HPDE6-E6E7 (cell line): Measurements from ENCODE around the gene GIPC3.
"Not testable (repeated sequence)": the region's sequence is repeated elsewhere in the genome, so short reads cannot be mapped to it uniquely, and the experiment has no call there.

Source experiments
- DNase-seq: peaks from one replicate; pipeline ENCODE4 v3.0.0; 2011; ENCODE audit warnings: missing footprints; ENCODE audit errors: extremely low spot score

The GIPC3 gene

DNA sequence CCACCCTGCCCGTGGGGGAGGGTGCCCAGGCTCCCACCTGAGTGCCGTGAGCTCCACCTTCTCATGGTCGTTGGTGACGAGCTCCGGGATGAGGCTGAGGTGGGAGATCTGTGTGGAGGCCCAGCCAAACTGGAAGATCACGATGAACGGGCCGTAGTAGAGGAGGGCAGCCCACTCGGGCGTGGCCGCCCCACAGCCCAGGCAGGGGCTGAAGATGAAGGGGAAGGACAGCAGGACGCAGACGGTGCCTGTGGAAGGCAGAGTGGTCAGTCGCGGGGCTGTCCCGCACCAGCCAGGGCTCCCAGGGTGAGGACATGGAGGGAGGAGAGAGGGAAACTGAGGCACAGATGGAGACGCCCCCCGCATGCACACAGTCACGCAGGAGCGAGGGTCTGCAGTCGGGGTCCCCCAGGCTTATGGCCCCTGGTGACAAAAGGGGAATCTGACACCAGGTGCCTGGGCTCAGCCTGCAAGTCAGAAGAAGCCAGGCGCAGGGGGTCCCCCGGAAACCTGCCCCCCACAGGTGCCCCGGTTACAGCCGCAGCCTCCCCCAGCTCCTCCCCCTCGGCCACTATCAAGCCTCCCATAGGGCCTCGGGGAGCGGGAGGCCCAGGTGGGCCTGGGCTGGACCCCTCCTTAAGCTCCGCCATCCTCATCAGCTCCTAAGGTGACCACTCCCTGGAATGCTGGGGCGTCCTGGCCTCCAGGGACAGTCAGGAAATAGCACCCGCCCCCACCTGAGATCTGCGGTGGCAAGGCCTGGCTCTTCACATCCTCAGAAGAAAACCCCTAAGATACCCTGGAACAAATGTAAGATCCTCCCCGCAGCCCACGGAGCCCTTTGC lies 34.1 kb upstream of the GIPC3 start:
- no peak for DNase-seq

DNA sequence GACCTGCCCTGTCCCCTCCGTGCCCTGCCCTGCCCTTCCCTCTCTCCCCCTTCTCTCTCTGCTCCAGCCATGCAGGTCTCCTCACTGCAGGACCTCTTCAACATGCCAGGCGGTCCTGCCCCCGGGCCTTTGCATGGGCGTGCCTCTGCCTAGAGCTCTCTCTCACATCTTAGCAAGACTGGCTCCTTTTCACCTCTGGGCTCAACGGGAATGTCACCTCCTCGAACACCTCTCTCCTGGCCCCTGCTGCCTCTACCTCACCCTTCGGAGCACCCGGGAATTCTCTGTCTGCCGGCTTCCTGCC lies 33.5 kb upstream of the GIPC3 start:
- no peak for DNase-seq

DNA sequence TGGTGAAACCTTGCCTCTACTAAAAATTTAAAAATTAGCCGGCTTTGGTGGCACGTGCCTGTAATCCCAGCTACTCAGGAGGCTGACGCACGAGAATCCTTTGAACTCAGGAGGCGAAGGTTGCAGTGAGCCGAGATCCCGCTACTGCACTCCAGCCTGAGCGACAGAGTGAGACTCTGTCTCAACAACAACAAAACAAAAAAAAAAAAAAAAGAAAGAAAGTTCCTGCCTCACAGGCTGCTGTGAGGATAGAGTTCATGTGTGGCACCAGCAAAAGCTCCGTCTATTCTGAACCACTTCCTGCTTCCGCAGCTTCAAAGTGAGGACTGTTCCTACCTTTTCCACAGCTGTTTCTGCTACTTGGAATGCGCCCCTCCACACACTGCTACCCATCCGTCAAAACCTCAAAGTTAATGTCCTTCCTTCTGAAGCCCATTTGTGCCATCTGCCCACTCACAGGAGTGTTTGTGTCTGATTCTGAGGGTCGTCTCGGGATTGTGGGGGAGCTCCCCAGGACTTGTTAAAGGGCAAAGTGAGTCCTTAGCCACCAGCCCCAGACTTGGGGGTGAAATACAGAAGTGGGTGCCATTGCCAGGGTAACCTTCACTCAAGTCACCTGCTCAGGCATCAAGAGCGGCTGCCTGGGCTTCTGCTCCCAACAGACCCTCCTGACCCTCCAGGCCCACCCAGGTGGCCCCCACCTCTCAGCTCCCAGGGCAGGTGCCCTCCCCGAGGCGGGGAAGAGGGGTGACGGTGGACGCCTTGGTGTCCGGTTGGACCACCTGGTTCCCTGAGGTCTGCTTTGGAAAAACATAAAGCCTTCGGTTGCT lies 30.8 kb upstream of the GIPC3 start:
- no peak for DNase-seq

DNA sequence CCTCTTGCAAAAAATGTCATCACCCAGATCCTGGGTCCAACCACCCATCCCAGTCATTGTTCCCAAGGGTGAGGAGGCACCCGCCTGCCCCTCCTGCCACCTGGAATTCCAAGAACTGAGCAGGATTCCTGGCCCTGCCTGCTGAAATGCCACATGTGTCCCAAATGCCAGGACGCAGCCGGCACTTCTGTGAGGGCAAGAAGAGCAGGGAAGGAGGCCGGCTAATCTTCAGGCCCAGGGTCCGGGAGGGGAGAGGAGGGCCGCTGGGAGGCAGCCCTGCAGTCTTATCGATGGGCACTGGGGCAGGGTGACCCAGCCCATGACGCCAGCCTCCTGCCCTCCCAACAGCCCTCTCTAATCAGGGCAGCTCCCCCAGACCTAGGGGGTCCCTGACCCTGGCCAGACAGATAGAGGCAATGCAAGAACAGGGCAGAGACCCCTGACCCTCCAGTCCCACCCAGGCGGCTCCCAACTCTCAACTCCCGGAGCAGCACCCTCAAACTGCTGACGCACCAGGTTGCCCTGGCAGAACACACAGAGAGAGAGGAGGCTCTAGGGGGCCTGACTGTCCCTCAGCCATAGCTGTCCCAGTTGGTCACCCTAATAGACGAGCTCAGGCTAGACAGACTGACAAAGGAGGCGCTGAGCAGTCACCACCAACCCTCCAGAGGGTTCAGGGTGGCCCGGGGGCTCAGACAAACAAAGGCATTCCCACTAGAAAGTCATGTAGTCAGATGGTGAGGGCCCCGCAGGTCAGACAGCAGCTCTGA lies 29.4 kb upstream of the GIPC3 start:
- no peak for DNase-seq

DNA sequence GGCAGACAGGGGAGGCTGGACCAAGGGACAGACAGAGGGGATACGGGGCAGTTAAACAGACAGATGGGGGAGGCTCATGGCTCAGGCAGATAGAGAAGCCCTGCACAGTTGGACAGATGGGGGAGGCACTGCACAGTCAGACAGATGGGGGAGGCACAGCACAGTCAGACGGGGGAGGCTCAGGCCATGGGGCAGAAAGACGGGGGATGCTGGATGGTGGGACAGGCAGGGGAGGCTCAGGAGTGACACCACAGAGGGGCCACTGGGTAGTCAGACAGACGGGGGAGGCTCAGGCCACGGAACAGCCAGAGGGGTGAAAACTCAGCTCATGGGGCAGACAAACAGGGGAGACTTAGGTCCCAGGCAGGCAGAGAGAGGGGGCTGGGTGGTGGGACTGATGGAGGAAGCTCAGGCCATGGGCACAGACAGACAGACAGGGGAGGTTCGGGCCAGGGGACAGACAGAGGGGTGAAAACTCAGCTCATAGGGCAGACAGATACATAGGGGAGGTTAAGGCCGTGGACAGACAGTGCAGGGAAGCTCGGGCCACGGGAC lies 28.8 kb upstream of the GIPC3 start:
- DNase-seq: no peak

DNA sequence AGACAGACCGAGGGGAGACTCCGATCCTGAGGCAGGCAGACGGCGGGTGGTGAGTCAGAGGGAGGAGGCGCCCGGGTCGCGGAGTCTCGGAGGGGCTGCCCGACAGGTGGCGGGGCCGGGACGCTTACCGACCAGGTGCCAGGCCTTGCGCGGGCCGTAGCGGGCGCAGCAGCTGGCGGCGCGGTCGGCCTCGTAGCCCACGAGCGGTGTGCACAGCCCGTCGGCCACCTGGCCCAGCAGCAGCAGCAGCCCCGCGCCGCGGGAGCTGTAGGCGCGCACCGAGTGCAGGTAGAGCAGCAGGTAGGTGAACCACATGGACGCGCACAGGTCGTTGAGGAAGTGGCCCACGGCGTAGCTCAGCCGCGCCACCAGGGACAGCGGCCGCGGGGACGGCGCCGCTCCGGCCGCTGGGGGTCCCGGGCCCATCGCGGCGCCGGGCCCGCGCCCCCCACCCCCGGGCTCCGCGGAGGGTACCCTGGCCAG lies 28.3 kb upstream of the GIPC3 start:
- DNase-seq: peak; percentile 66

DNA sequence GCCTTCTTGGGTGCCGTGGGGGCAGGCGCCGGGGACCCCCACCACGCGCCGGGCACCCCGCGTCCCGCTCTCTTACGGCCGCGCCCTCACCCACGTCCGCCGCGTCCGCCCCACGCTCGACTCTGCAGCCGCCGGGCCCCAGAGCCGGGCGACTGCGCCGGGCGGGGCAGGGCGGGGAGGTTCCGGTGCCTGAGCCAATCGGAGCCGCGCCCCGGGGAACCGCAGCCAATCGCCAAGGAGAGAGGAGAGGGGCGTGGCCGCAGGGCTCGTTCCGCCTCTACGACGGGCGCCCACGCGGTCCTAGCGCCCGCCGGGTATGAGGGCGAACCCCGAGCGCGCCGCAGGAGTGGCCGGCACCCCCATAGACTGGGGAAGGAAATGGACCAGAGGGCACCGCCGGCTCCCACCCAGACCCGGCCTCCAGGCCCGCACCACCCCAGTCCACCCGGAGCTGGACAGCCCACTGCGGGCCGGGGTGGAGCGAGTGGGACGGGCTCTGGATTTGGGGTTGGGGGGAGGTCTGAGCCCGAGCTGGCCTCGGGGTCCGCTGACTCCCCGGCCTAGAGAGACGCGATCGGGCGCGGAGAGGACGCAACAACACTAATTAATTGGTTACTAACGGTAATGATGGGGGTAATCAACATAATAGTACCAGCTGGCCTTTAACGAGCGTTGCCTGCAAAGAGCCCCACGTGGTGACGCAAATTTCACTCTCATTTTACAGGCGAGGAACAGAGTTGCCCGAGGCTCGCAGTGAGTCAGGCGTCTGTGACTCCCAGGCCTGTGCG lies 27.6 kb upstream of the GIPC3 start, which contains the start of gene MFSD12:
Gene MFSD12, minus strand, starts transcription at position 126 of the 788 bp plus-strand sequence. CDS start 183 bp downstream, outside the sequence.
- peak; percentile 96 for DNase-seq

DNA sequence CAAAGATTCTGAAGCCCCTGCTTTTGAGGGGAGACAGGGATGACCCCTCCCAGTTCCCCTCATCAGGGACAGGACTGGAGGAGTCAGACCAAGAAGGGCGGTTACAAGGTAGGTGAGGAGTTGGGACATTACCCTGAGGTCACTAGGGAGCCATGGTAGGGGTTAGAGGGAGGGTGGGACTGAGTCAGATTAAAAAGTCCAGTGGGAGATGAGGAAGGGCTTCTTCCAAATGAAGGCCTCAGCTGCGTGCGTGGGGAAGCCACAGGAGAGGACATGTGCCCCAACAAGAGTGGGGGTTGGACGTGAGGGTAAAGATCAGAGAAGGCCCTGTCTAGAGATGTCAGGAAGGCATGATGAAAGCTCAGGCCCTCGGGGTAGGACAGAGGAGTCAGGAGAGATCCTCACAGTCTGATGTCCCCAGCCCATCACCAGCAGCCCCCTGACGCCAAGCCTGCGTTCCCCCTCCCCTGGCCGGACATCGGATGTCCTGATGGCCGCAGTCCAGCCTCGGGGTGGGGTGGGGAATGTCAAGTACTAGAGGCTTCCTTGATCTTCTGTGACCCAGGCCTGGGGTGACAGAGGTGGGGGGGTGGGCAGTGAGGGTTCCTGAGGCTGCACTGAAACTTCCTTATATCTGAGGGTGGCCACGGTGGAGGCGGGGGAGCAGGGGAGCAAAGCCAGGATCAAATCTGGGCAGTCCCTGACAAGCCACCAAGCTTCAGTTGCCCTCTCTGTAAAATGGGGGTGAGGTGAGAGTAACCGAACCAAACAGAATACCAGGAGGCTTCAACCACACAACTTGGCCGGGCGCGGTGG lies 21.4 kb upstream of the GIPC3 start:
- no peak for DNase-seq

DNA sequence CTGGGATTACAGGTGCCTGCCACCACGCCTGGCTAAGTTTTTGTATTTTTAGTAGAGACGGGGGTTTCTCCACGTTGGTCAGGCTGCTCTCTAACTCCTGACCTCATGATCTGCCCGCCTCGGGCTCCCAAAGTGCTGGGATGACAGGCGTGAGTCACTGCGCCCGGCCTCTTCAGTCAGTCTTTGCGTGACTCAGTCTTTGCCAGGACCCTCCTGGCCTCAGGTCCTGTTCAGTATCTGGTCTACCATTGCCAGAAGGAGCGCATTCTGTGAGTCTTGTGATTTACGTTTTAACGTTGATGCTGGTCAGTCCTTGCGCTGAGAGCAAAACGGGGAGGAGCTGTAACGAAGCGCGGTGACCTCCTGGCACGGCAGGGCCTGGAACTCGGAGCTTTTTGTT lies 20.1 kb upstream of the GIPC3 start:
- no peak for DNase-seq

DNA sequence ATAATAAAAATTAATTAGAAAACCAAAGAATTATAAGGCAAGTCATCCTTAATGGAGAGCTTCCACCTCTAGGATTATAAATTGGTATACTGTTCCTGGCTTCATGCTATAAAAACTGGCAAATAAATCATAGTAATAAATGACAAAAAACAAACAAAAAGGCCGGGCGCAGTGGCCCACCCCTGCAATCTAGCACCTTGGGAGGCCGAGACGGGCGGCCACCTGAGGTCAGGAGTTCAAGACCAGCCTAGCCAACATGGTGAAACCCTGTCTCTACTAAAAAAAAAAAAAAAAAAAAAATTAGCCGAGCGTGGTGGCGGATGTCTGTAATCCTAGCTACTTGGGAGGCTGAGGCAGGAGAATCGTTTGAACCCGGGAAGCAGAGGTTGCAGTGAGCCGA lies 15.2 kb upstream of the GIPC3 start:
- DNase-seq: not testable (repeated sequence)

DNA sequence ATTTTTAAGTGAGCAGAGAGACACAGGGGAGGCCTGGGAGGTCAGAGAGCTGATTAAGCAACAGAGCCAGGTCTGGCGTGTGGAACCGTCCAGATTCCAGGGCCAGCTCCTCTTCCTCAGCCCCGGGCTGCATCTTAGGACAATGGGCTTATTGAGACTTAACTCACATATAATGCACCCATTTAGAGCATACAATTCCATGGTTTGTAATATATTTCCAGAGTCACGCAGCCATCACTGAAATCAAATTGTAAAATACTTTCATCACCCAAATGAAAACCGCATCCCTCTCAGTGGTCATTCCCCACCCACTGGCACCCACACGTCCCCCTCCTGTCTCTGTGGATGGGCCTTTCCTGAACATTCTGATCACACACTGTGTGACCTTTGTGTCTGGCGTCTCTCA lies 14.7 kb upstream of the GIPC3 start:
- no peak for DNase-seq

DNA sequence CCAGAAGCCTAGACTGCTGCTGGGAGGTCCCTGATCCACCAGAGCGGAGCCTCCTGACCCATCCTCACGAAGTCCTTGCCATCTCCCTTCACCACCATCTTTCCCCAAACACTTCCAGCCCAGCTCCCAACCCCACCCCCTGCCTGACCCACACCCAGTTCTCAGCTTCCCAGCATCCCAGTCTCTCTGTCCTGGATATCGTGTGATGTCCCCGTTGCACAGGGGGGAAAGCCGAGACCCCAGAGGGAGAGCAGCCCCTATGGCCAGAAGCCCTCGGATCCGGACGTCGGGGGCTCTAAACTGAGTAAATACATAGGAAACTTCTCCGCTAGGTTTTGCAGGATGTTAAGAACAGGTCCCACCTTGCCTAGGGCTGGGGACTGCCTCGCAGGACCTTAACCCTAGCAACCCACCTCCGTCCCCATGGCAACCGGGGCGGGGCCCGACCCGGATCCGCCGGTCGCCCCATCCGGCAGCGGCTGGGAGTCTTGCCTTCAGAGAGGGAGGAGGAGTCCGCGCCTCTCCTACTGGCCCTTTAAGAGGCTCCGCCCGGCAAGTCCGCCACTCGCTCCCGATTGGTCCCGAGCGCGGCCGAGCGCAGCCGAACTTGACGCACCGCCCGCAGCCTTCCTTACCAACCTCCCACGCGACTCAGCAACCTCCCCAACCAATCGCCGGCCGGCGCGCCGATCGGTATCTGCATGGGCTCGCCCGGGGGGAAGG lies 13.0 kb upstream of the GIPC3 start:
- peak; percentile 94 for DNase-seq

DNA sequence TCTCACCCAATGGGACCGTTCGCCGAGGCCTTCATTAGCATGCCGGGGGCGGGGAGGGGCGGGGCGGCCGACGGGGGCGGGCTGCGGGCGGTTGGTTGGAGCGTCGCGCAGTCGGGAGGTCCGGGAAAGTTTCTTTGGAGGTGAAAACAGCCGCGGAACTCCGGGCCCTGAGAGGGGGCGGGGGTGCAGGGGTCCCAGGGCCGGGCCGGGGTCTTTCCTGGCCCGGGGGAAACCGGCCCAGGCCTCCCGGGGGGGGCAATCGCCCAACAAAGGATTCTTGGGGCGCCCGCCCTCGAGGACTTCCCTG lies 12.5 kb upstream of the GIPC3 start, which contains the start of gene HMG20B:
Gene HMG20B, plus strand, starts transcription at position 90 of the 307 bp plus-strand sequence. CDS start 366 bp downstream, outside the sequence.
- no peak for DNase-seq

DNA sequence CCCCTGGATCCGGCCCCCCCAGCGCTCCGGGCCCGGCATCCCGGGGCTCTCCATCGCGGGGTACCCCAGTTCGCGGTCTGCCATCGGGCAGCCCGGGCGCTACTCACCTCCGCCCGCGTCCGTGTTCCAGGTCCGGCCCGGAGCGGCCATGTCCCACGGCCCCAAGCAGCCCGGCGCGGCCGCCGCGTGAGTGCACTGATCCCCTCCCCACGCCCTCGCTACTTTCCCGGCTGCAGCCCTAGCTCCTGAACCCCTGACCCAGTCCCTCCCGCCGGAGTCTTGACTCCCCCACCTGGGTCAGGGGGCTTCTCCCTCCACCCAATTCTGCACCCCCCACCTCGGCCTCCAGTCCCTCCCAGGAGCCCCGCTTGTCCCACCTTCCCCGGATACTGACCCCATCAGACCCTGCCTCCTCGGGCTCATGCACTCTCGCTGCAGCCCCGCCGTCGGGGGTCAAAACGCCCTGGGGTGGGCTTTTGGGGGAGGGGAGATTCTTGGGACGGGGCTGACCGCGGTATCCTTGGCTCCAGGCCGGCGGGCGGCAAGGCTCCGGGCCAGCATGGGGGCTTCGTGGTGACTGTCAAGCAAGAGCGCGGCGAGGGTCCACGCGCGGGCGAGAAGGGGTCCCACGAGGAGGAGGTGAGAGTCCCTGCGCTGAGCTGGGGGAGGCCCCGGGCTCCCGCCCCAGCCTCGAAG lies 12.0 kb upstream of the GIPC3 start:
- DNase-seq: no peak

DNA sequence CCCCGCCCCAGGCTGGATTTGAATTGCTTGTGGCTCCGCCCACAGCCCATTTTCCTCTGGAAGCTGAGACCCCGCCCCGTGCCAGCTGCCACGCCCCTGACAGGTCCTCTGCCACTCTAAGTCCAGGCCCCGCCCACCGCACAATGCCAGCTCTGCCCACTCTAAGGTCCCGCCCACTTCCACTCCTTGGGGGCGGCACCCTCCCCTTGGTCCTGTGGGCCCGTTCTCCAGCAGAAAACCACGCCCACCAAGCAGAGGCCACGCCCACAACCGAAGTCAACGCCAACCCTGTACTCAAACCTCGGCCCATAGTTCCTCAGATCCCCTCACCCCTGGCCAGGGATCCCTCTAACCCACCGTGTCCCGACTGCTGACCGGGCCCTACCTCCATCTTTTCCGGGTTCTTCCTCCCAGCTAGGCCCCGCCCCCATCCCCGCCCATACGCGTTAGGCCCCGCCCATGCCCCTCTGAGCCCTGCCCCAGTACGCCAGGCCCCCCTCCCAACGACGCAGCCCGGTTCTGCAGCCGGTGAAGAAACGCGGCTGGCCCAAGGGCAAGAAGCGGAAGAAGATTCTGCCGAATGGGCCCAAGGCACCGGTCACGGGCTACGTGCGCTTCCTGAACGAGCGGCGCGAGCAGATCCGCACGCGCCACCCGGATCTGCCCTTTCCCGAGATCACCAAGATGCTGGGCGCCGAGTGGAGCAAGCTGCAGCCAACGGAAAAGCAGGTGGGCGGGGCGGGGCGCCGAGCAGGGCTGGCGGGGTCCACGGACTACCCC lies 11.2 kb upstream of the GIPC3 start:
- peak; percentile 48 for DNase-seq

DNA sequence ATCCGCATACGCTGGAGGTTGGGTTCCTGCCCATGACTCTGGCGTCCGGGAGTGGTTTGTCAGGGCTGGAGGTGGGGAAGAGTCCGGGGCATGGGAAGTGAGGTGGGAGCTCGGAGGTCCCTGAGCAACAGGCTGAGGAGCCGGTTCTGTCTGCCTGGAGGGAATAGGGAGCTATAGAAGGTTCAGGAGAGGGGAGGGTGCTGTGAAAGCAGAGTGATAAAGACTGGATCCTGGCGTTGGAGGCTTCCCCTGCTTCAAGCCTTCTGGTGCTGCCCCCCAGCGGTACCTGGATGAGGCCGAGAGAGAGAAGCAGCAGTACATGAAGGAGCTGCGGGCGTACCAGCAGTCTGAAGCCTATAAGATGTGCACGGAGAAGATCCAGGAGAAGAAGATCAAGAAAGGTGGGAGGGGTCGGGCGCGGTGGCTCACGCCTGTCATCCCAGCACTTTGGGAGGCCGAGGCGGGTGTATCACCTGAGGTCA lies 10.0 kb upstream of the GIPC3 start:
- no peak for DNase-seq

DNA sequence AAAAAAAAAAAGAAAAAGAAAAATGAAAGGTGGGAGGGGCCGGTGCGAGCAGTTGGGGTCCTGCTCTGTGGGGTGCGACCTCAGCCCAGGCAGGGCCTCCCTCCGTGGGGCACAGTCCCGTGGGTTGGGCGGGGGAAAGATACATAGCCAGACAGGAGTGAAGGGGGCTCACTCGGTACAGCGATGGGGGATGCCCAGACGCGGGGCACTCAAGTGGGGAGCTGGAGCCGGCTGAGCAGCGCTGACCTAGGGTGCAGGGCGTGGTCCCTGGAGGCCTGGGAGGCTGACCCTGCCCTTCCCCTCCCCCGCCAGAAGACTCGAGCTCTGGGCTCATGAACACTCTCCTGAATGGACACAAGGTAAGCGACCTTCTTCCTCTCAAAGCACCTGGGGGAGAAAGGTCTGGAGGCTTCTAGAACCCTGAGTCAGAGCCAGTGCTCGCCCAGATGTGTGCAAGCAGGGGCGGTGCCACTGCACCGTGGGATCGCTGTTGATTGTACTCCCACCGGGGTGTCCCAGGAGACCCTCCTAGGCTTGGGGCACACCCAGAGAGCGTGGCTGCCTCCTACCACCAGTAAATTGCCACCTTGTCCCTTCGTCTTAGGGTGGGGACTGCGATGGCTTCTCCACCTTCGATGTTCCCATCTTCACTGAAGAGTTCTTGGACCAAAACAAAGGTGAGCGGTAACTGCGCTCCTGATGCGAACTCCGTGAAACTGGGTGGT lies 9.2 kb upstream of the GIPC3 start:
- no peak for DNase-seq
